Sigmoid colon (tissue), 7 donors: ENCODE results near the gene MPC1. TPM values are rescaled to one million over a fixed set of nuclear protein-coding genes. Genes with fewer than 3 reads are reported as not detected.

Source experiments
- DNase-seq: peaks from one replicate; pipeline ENCODE4 v3.0.0-alpha.2; 2019
- H3K27ac ChIP-seq, 4 donors: fragments of 200-600 bp; sonication (generic); one replicate each; pipeline ENCODE4 v1.5.1; 2016 to 2019; ENCODE audit warnings: mild to moderate bottlenecking in 1 of 4
- H3K27me3 ChIP-seq, 3 donors: fragments of 200-600 bp; sonication (generic); one replicate each; pipeline ENCODE4 v1.5.1; 2019; ENCODE audit warnings: mild to moderate bottlenecking in 1 of 3
- H3K36me3 ChIP-seq, 4 donors: fragments of 200-600 bp; sonication (generic); one replicate each; pipeline ENCODE4 v1.5.1; 2016 to 2019
- H3K4me1 ChIP-seq, 4 donors: fragments of 200-600 bp; sonication (generic); one replicate each; pipeline ENCODE4 v1.5.1; 2017 to 2019
- H3K4me3 ChIP-seq, 4 donors: fragments of 200-600 bp; sonication (generic); one replicate each; pipeline ENCODE4 v1.5.1; 2017 to 2019; ENCODE audit warnings: mild to moderate bottlenecking in 2 of 4, moderate library complexity in 1 of 4
- H3K9me3 ChIP-seq, 4 donors: fragments of 200-600 bp in 3 of 4; sonication (generic) in 3 of 4; one replicate each; pipeline versions ENCODE4 v1.5.1 to v1.6.1; 2013 to 2019
- CTCF ChIP-seq, 4 experiments: fragments of 450-650 bp in 3 of 4; fragments of 200-600 bp in 1 of 4; IDR thresholded peaks; one replicate each; pipeline ENCODE4 v1.5.1; 2016 to 2019; ENCODE audit warnings: antibody characterized with exemption in 4 of 4, mild to moderate bottlenecking in 3 of 4, moderate library complexity in 2 of 4
- EP300 ChIP-seq, 4 donors: sonication (generic); formaldehyde crosslinking; IDR thresholded peaks; one replicate each; pipeline ENCODE4 v1.6.1; 2017; ENCODE audit warnings: antibody characterized with exemption in 4 of 4
- POLR2A ChIP-seq, 2 donors: fragments of 450-650 bp; IDR thresholded peaks; one replicate each; pipeline ENCODE4 v1.6.1; 2016; ENCODE audit warnings: antibody characterized with exemption in 2 of 2, mild to moderate bottlenecking in 2 of 2, moderate library complexity in 2 of 2
- POLR2AphosphoS5 ChIP-seq, 4 donors: sonication (generic); formaldehyde crosslinking; IDR thresholded peaks; one replicate each; pipeline ENCODE4 v1.6.1; 2017; ENCODE audit warnings: antibody characterized with exemption in 4 of 4
- WGBS, 2 donors: extraction: QIAGEN DNeasy Blood & Tissue Kit; methylation state at CpG; one replicate each; pipeline ENCODE4 v1.1.7; 2013; 5-methylcytosine and 5-hydroxymethylcytosine counted together
- intact Hi-C: fragments of 100-400 bp; cut with DNase I; formaldehyde crosslinking; loops from one replicate; pipeline ENCODE4 v1.15.1; 2023
- polyA plus RNA-seq, 3 donors: library from polyadenylated mRNA; stranded (reverse); fragments of 200-250 nt; gene quantifications; one replicate each; pipeline ENCODE4 v1.2.3, GENCODE V29; 2013
- total RNA-seq, 4 donors: library from RNA; depleted of rRNA; stranded (reverse); fragments of >200 nt; gene quantifications; one replicate each; pipeline ENCODE4 v1.1.0, GENCODE V29; 2016
- donor health status: healthy with polysubstance abuse.
- donor health status: Bipolar disorder and iron deficiency.
- donor health status: healthy.

MPC1 gene
- total and polyA plus RNA-seq, 7 donors = 52.9 to 310 (median 82.0) TPM

GRCh38 chr6:166413491-166413951, 30.8 kb upstream of the MPC1 start:
- Histone ChIP-seq H3K4me3 (no peak overlapping the region), H3K27me3 (no peaks in the 10 kb centered on the region), H3K36me3 (peaks cover 0 to 41% (median 3%) of the 10 kb centered on the region in 4 donors), H3K9me3 (no peaks in the 10 kb centered on the region), H3K27ac (no peak overlapping the region), H3K4me1 (no peaks in the 10 kb centered on the region)
- 92 to 95% methylated on average over 17 of the region's 17 CpGs for WGBS, 2 donors
- DNase-seq = no peak
- intact Hi-C loops = no loop called here
- no peak for TF ChIP-seq POLR2AphosphoS5 (IDR thresholded peaks at IDR 0.05)
- TF ChIP-seq EP300 (IDR thresholded peaks at IDR 0.05) = no peak
- no peak for TF ChIP-seq CTCF (IDR thresholded peaks at IDR 0.05)
- TF ChIP-seq POLR2A (IDR thresholded peaks at IDR 0.05) = no peak

- no peaks in the 10 kb centered on the region for H3K9me3 ChIP-seq
- H3K27me3 ChIP-seq = no peaks in the 10 kb centered on the region
- no peaks in the 10 kb centered on the region for H3K4me1 ChIP-seq
- 91 to 95% methylated on average over 13 of the region's 13 CpGs for WGBS, 2 donors
- intact Hi-C loops = no loop called here
- no peak overlapping the region for H3K27ac ChIP-seq
- H3K4me3 ChIP-seq = no peak overlapping the region
- DNase-seq = peak; percentile 51
- TF ChIP-seq CTCF (IDR thresholded peaks at IDR 0.05) = no peak
- no peak for TF ChIP-seq POLR2A (IDR thresholded peaks at IDR 0.05)
- no peak for TF ChIP-seq EP300 (IDR thresholded peaks at IDR 0.05)
- TF ChIP-seq POLR2AphosphoS5 (IDR thresholded peaks at IDR 0.05) = no peak
- H3K36me3 ChIP-seq = peaks cover 0 to 37% (median 3%) of the 10 kb centered on the region in 4 donors
These were observed 30.2 kb upstream of the MPC1 start for GRCh38 chr6:166412911-166413384.

GRCh38 chr6:166412156-166412910, 29.6 kb upstream of the MPC1 start:
- TF ChIP-seq EP300 (IDR thresholded peaks at IDR 0.05) (no peak), CTCF (IDR thresholded peaks at IDR 0.05) (no peak), POLR2A (IDR thresholded peaks at IDR 0.05) (no peak), POLR2AphosphoS5 (IDR thresholded peaks at IDR 0.05) (no peak)
- peak; percentile 64 for DNase-seq
- 94 to 95% methylated on average over 49 of the region's 49 CpGs for WGBS, 2 donors
- Histone ChIP-seq H3K36me3 (peaks cover 0 to 32% (median 3%) of the 10 kb centered on the region in 4 donors), H3K9me3 (no peaks in the 10 kb centered on the region), H3K4me3 (no peak overlapping the region), H3K27me3 (no peaks in the 10 kb centered on the region), H3K27ac (no peak overlapping the region), H3K4me1 (no peaks in the 10 kb centered on the region)
- intact Hi-C loops = no loop called here

GRCh38 chr6:166411721-166412151, 29.0 kb upstream of the MPC1 start:
- no peaks in the 10 kb centered on the region for H3K27me3 ChIP-seq
- no peak overlapping the region for H3K27ac ChIP-seq
- intact Hi-C loops = no loop called here
- WGBS, 2 donors = 60 to 85% methylated on average over 12 of the region's 12 CpGs
- H3K36me3 ChIP-seq = peaks cover 0 to 30% (median 3%) of the 10 kb centered on the region in 4 donors
- H3K4me3 ChIP-seq = no peak overlapping the region
- DNase-seq = no peak
- no peak for TF ChIP-seq POLR2AphosphoS5 (IDR thresholded peaks at IDR 0.05)
- TF ChIP-seq CTCF (IDR thresholded peaks at IDR 0.05) = no peak
- no peak for TF ChIP-seq EP300 (IDR thresholded peaks at IDR 0.05)
- no peak for TF ChIP-seq POLR2A (IDR thresholded peaks at IDR 0.05)
- H3K4me1 ChIP-seq = no peaks in the 10 kb centered on the region
- H3K9me3 ChIP-seq = no peaks in the 10 kb centered on the region
